ENCODE measurements around the gene SPAG5. TPM values are rescaled to one million over a fixed set of nuclear protein-coding genes. Genes with fewer than 3 reads are reported as not detected.
A peak's percentile ranks its signal among the peaks of the same experiment; 100 is the strongest.

SPAG5 gene
- total and polyA plus RNA-seq, 9 of the 15 experiments (the other 6 are each of a cell fraction or from before 2014, with no cell fraction given): 94.4 to 286 (median 151) TPM

GRCh38 chr17:28571361-28572122 is 27.3 kb downstream of the SPAG5 start, which contains the start of gene PIGS (continued):
- no peak for TF ChIP-seq CBX8 (IDR thresholded peaks at IDR 0.05; ENCODE audit: borderline replicate concordance, extremely low read depth, low read depth, low read length, poor library complexity, severe bottlenecking)
- TF ChIP-seq ZNF778 (CRISPR knock-in tag; IDR thresholded peaks at IDR 0.05): no peak
- TF ChIP-seq, protein P1, sequence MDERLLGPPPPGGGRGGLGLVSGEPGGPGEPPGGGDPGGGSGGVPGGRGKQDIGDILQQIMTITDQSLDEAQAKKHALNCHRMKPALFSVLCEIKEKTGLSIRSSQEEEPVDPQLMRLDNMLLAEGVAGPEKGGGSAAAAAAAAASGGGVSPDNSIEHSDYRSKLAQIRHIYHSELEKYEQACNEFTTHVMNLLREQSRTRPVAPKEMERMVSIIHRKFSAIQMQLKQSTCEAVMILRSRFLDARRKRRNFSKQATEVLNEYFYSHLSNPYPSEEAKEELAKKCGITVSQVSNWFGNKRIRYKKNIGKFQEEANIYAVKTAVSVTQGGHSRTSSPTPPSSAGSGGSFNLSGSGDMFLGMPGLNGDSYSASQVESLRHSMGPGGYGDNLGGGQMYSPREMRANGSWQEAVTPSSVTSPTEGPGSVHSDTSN (CRISPR knock-in tag; IDR thresholded peaks at IDR 0.05; ENCODE audit: low read depth): no peak
- TF ChIP-seq, protein P1 (tag; conservative IDR thresholded peaks at IDR 0.05; ENCODE audit: low read depth): no peak
- TF ChIP-seq E2F6 (IDR thresholded peaks at IDR 0.05; ENCODE audit: borderline replicate concordance in 1 of 2, extremely low read depth in 1 of 2, insufficient read depth in 1 of 2, insufficient read length in 1 of 2, low read depth in 1 of 2, low read length in 1 of 2, poor library complexity in 1 of 2, severe bottlenecking in 1 of 2): peak in 1 of 2 experiments; percentile 45
- TF ChIP-seq NR1H2 (CRISPR knock-in tag; IDR thresholded peaks at IDR 0.05): no peak
- no peak for TF ChIP-seq FOXJ2 (tag; IDR thresholded peaks at IDR 0.05)
- 0 out of 4 replicates have a peak, but pooled peaks of 1 of the 2 experiments have one; percentile 28 for TF ChIP-seq ZNF639 (CRISPR knock-in tag; conservative IDR thresholded peaks at IDR 0.05 in 1 of 2, IDR thresholded peaks at IDR 0.05 in 1 of 2)
- TF ChIP-seq HMGN3 (IDR thresholded peaks at IDR 0.05; ENCODE audit: borderline replicate concordance, extremely low read depth, insufficient read length, low read depth, low read length): peak; percentile 71
- TF ChIP-seq CCAR2 (IDR thresholded peaks at IDR 0.05; ENCODE audit: low read depth, low read length): no peak
- no peak for TF ChIP-seq HDAC3 (IDR thresholded peaks at IDR 0.05; ENCODE audit: borderline replicate concordance, partially characterized antibody)
- TF ChIP-seq THRAP3 (IDR thresholded peaks at IDR 0.05; ENCODE audit: borderline replicate concordance): no peak
- TF ChIP-seq, protein P2, sequence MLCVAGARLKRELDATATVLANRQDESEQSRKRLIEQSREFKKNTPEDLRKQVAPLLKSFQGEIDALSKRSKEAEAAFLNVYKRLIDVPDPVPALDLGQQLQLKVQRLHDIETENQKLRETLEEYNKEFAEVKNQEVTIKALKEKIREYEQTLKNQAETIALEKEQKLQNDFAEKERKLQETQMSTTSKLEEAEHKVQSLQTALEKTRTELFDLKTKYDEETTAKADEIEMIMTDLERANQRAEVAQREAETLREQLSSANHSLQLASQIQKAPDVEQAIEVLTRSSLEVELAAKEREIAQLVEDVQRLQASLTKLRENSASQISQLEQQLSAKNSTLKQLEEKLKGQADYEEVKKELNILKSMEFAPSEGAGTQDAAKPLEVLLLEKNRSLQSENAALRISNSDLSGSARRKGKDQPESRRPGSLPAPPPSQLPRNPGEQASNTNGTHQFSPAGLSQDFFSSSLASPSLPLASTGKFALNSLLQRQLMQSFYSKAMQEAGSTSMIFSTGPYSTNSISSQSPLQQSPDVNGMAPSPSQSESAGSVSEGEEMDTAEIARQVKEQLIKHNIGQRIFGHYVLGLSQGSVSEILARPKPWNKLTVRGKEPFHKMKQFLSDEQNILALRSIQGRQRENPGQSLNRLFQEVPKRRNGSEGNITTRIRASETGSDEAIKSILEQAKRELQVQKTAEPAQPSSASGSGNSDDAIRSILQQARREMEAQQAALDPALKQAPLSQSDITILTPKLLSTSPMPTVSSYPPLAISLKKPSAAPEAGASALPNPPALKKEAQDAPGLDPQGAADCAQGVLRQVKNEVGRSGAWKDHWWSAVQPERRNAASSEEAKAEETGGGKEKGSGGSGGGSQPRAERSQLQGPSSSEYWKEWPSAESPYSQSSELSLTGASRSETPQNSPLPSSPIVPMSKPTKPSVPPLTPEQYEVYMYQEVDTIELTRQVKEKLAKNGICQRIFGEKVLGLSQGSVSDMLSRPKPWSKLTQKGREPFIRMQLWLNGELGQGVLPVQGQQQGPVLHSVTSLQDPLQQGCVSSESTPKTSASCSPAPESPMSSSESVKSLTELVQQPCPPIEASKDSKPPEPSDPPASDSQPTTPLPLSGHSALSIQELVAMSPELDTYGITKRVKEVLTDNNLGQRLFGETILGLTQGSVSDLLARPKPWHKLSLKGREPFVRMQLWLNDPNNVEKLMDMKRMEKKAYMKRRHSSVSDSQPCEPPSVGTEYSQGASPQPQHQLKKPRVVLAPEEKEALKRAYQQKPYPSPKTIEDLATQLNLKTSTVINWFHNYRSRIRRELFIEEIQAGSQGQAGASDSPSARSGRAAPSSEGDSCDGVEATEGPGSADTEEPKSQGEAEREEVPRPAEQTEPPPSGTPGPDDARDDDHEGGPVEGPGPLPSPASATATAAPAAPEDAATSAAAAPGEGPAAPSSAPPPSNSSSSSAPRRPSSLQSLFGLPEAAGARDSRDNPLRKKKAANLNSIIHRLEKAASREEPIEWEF (CRISPR knock-in tag; IDR thresholded peaks at IDR 0.05): no peak
- TF ChIP-seq ZNF282 (CRISPR knock-in tag; IDR thresholded peaks at IDR 0.05): no peak

Measured in K562 (cell line).